Activated gamma-delta T cell (primary cell): Measurements from ENCODE around the gene ACTR3.

ENCODE experiments used
- DNase-seq: peaks from one replicate; lab custom pipeline; 2025; lab: John Stamatoyannopoulos, UW

ACTR3 gene

GRCh38 chr2:113965644-113966043, 75.8 kb downstream of the ACTR3 start:
- DNase-seq, result no peak

GRCh38 chr2:113966171-113966570, 76.3 kb downstream of the ACTR3 start:
- no peak for DNase-seq

GRCh38 chr2:113966832-113967231, 76.9 kb downstream of the ACTR3 start:
- DNase-seq, result no peak

GRCh38 chr2:113967272-113967671, 77.4 kb downstream of the ACTR3 start:
- DNase-seq, result no peak

- no peak for DNase-seq
Measured at GRCh38 chr2:113972766-113973165, 82.9 kb downstream of the ACTR3 start.

- DNase-seq, result no peak
Measured at GRCh38 chr2:113973810-113974209, 83.9 kb downstream of the ACTR3 start.

GRCh38 chr2:113974727-113975126, 84.8 kb downstream of the ACTR3 start:
- no peak for DNase-seq

GRCh38 chr2:113976277-113976928, 86.5 kb downstream of the ACTR3 start:
- no peak for DNase-seq

- DNase-seq, result no peak
Measured at GRCh38 chr2:113977060-113977659, 87.3 kb downstream of the ACTR3 start.

- DNase-seq, result no peak
Measured at GRCh38 chr2:113977660-113978523, 88.0 kb downstream of the ACTR3 start.

- no peak for DNase-seq
Measured at GRCh38 chr2:113978524-113979190, 88.8 kb downstream of the ACTR3 start.

GRCh38 chr2:113979191-113980128, 89.6 kb downstream of the ACTR3 start:
- peak; percentile 15 for DNase-seq

- DNase-seq, result no peak
Measured at GRCh38 chr2:113980946-113981345, 91.1 kb downstream of the ACTR3 start.

- no peak for DNase-seq
Measured at GRCh38 chr2:113981404-113982134, 91.7 kb downstream of the ACTR3 start.

- DNase-seq, result no peak
Measured at GRCh38 chr2:113985554-113986397, 95.9 kb downstream of the ACTR3 start.

GRCh38 chr2:113986762-113987290, 96.9 kb downstream of the ACTR3 start:
- DNase-seq, result no peak

- no peak for DNase-seq
Measured at GRCh38 chr2:113992090-113992489, 102.2 kb downstream of the ACTR3 start.

GRCh38 chr2:113996671-113997594, 107.0 kb downstream of the ACTR3 start:
- DNase-seq, result no peak
